BLaER1 (cell line): ENCODE measurements around the gene PTPRN2.
"Not testable (repeated sequence)": the region's sequence is repeated elsewhere in the genome, so short reads cannot be mapped to it uniquely, and the experiment has no call there.

Experiments used
- H3K27ac ChIP-seq: shearing (Covaris generic); formaldehyde crosslinking; 2 replicates; pipeline ENCODE4 v1.8.1; 2022
- H3K27me3 ChIP-seq: shearing (Covaris generic); formaldehyde crosslinking; 2 replicates; pipeline ENCODE4 v1.8.1; 2022
- H3K36me3 ChIP-seq: shearing (Covaris generic); formaldehyde crosslinking; 2 replicates; pipeline ENCODE4 v1.8.1; 2022
- H3K4me1 ChIP-seq: shearing (Covaris generic); formaldehyde crosslinking; 2 replicates; pipeline ENCODE4 v1.8.1; 2022
- H3K4me2 ChIP-seq: shearing (Covaris generic); formaldehyde crosslinking; 2 replicates; pipeline ENCODE4 v1.8.1; 2022
- H3K4me3 ChIP-seq: shearing (Covaris generic); formaldehyde crosslinking; 2 replicates; pipeline ENCODE4 v1.8.1; 2022
- H3K9ac ChIP-seq: shearing (Covaris generic); formaldehyde crosslinking; 2 replicates; pipeline ENCODE4 v1.8.1; 2022
- H3K9me3 ChIP-seq: shearing (Covaris generic); formaldehyde crosslinking; 2 replicates; pipeline ENCODE4 v1.8.1; 2022
- H4K20me1 ChIP-seq: shearing (Covaris generic); formaldehyde crosslinking; 2 replicates; pipeline ENCODE4 v1.8.1; 2022
- Cebpa-rat ChIP-seq: shearing (Covaris generic); IDR thresholded peaks from 2 replicates; pipeline ENCODE4 v1.8.1; 2022

The PTPRN2 gene

GRCh38 chr7:158535079-158535478, 52.5 kb downstream of the PTPRN2 start:
- H3K4me3 ChIP-seq: no peak overlapping the region
- H3K27ac ChIP-seq: no peak overlapping the region
- no peaks in the 10 kb centered on the region for H3K27me3 ChIP-seq
- 0 out of 2 replicates have a peak, but pooled peaks cover 5% of the 10 kb centered on the region for H3K36me3 ChIP-seq
- H4K20me1 ChIP-seq: no peaks in the 10 kb centered on the region
- TF ChIP-seq Cebpa-rat: no peak
- no peak overlapping the region for H3K9ac ChIP-seq
- peaks cover 99% of the 10 kb centered on the region for H3K4me1 ChIP-seq
- H3K9me3 ChIP-seq: peaks cover 22% of the 10 kb centered on the region
- peak overlapping the region; percentile 95; the same call in 1 of the 2 replicates for H3K4me2 ChIP-seq

GRCh38 chr7:158534598-158534997, 53.0 kb downstream of the PTPRN2 start:
- peak overlapping the region; percentile 95 for H3K4me2 ChIP-seq

GRCh38 chr7:158534134-158534515, 53.5 kb downstream of the PTPRN2 start:
- Histone ChIP-seq H3K4me1 (peaks cover 99% of the 10 kb centered on the region), H3K9me3 (peaks cover 22% of the 10 kb centered on the region), H3K4me2 (peak overlapping the region; percentile 95), H3K27ac (peak overlapping the region; percentile 21; the same call in 1 of the 2 replicates), H3K4me3 (0 out of 2 replicates have a peak overlapping the region, but pooled peaks have one; percentile 52)
- H3K36me3 ChIP-seq, H3K9ac ChIP-seq, H3K27me3 ChIP-seq, H4K20me1 ChIP-seq: not testable (repeated sequence)

More at GRCh38 chr7:158534598-158534997, 53.0 kb downstream of the PTPRN2 start:
- Histone ChIP-seq H3K27me3 (no peaks in the 10 kb centered on the region), H3K36me3 (0 out of 2 replicates have a peak, but pooled peaks cover 5% of the 10 kb centered on the region), H3K4me3 (no peak overlapping the region), H3K4me1 (peaks cover 99% of the 10 kb centered on the region), H3K9me3 (peaks cover 22% of the 10 kb centered on the region), H3K9ac (no peak overlapping the region), H3K27ac (peak overlapping the region; percentile 21; the same call in 1 of the 2 replicates), H4K20me1 (no peaks in the 10 kb centered on the region)
- TF ChIP-seq Cebpa-rat: no peak

DNA sequence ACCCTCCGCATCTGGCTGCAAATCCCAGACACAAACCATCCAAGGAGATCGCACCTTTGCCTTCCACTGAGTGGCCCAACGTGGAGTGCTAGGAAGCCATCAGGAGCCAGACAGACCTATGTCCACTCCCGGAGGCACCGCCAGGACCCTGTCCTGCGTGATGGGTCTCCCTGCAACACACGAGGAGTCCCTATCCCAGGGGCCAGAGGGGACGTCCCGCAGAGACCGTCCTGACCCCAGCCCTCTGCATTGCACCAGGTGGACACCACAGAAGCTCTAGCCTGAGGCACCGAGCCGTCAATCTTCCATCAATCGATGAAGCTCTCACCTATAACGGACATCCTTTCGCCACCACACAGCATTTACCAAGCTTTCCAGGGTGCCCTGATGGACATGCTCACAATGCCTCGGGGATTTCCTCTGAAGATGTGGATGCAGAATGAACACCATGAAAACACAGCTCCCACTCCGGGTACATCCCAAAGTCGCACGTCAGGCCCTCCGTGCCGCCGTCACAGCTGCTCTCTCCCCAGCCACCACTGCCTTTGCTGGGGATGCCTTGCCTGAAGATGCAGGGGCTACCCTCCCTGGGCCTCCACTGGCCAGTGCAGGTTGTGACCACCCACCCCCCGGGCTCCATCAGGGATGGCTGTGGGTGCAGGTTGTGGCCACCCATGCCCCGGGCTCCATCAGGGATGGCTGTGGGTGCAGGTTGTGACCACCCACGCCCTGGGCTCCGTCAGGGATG, 54.1 kb downstream of the PTPRN2 start:
- H3K4me3 ChIP-seq: peak overlapping the region; percentile 52; the same call in 1 of the 2 replicates
- TF ChIP-seq Cebpa-rat: no peak

DNA sequence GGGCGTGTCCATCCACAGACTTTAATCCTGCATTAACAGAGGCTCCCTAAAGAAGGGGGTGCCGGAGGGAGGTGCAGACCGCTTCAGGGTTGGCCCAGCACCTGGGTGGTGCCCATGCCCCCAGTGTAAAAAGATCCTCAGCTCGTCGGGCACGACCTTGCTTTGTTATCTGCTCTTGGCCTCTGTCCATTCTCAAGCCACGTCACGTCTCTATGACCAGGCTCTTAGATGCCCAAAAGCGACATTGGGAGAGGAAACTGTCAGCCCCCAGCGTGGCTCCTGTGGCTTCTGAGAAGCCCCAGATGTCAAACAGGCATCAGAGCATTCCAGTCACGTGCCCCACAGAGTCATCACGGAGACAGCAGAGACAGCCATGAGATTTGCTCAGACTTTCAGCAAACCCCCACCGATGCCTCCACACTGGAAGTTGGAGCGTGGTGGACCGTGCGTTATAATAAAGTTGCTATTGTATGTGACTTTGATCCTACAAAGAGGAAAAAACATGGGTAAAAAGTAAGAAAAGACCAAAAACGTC, 55.5 kb downstream of the PTPRN2 start:
- Histone ChIP-seq H3K9me3 (peaks cover 22% of the 10 kb centered on the region), H3K27ac (peak overlapping the region; percentile 88), H3K4me2 (peak overlapping the region; percentile 95), H3K27me3 (no peaks in the 10 kb centered on the region), H4K20me1 (no peaks in the 10 kb centered on the region), H3K9ac (peak overlapping the region; percentile 77), H3K4me1 (peaks cover 99% of the 10 kb centered on the region), H3K4me3 (peak overlapping the region; percentile 52), H3K36me3 (0 out of 2 replicates have a peak, but pooled peaks cover 5% of the 10 kb centered on the region)
- no peak for TF ChIP-seq Cebpa-rat

More for the DNA sequence above, 54.1 kb downstream of the PTPRN2 start:
- Histone ChIP-seq H3K9me3 (peaks cover 22% of the 10 kb centered on the region), H3K36me3 (0 out of 2 replicates have a peak, but pooled peaks cover 5% of the 10 kb centered on the region), H3K9ac (peak overlapping the region; percentile 77; the same call in 1 of the 2 replicates), H3K4me1 (peaks cover 99% of the 10 kb centered on the region), H3K27me3 (no peaks in the 10 kb centered on the region), H4K20me1 (no peaks in the 10 kb centered on the region), H3K4me2 (peak overlapping the region; percentile 95), H3K27ac (peak overlapping the region; percentile 67)

GRCh38 chr7:158531661-158532060, 56.0 kb downstream of the PTPRN2 start:
- no peak for TF ChIP-seq Cebpa-rat
- H3K4me2 ChIP-seq: peak overlapping the region; percentile 95
- H3K27me3 ChIP-seq: no peaks in the 10 kb centered on the region
- peak overlapping the region; percentile 77; the same call in 1 of the 2 replicates for H3K9ac ChIP-seq
- H3K9me3 ChIP-seq: peaks cover 22% of the 10 kb centered on the region
- peak overlapping the region; percentile 88 for H3K27ac ChIP-seq
- 0 out of 2 replicates have a peak, but pooled peaks cover 5% of the 10 kb centered on the region for H3K36me3 ChIP-seq
- peaks cover 99% of the 10 kb centered on the region for H3K4me1 ChIP-seq
- no peaks in the 10 kb centered on the region for H4K20me1 ChIP-seq
- peak overlapping the region; percentile 52 for H3K4me3 ChIP-seq

- Histone ChIP-seq H3K36me3 (0 out of 2 replicates have a peak, but pooled peaks cover 5% of the 10 kb centered on the region), H3K4me2 (peak overlapping the region; percentile 95), H3K27ac (peak overlapping the region; percentile 88), H3K4me3 (no peak overlapping the region), H4K20me1 (no peaks in the 10 kb centered on the region), H3K9me3 (peaks cover 16% of the 10 kb centered on the region), H3K4me1 (peaks cover 99% of the 10 kb centered on the region), H3K9ac (no peak overlapping the region; the same call in 1 of the 2 replicates), H3K27me3 (no peaks in the 10 kb centered on the region)
- TF ChIP-seq Cebpa-rat: no peak
Observed at GRCh38 chr7:158530800-158531609, 56.6 kb downstream of the PTPRN2 start.

GRCh38 chr7:158529181-158530096, 58.2 kb downstream of the PTPRN2 start:
- Histone ChIP-seq H3K36me3 (no peaks in the 10 kb centered on the region), H3K9ac (no peak overlapping the region), H3K4me3 (no peak overlapping the region), H3K4me1 (peaks cover 100% of the 10 kb centered on the region), H3K9me3 (0 out of 2 replicates have a peak, but pooled peaks cover 3% of the 10 kb centered on the region), H3K27me3 (no peaks in the 10 kb centered on the region), H4K20me1 (no peaks in the 10 kb centered on the region), H3K4me2 (peak overlapping the region; percentile 95), H3K27ac (0 out of 2 replicates have a peak overlapping the region, but pooled peaks have one; percentile 19)
- no peak for TF ChIP-seq Cebpa-rat
